GM21717 (cell line): Measurements from ENCODE around the gene ARID5A.

Experiments used
- ATAC-seq: cut with Tn5 transposase; IDR thresholded peaks from one replicate; pipeline ENCODE4 v1.9.1; 2021; ENCODE audit warnings: mild to moderate bottlenecking, moderate library complexity; ENCODE audit not compliant: unreplicated experiment

The ARID5A gene

GRCh38 chr2:96527286-96528005, 9.1 kb upstream of the ARID5A start:
- ATAC-seq = no peak

- ATAC-seq = peak; percentile 20
Measured at GRCh38 chr2:96528006-96528699, 8.4 kb upstream of the ARID5A start.

GRCh38 chr2:96528700-96529375, 7.7 kb upstream of the ARID5A start:
- no peak for ATAC-seq

GRCh38 chr2:96529376-96530143, 7.0 kb upstream of the ARID5A start:
- ATAC-seq = no peak

- no peak for ATAC-seq
Measured at GRCh38 chr2:96530144-96530430, 6.5 kb upstream of the ARID5A start.

GRCh38 chr2:96530474-96531357, 5.8 kb upstream of the ARID5A start:
- ATAC-seq = no peak

GRCh38 chr2:96531366-96531765, 5.2 kb upstream of the ARID5A start:
- ATAC-seq = no peak

- ATAC-seq = no peak
Measured at GRCh38 chr2:96531872-96532505, 4.6 kb upstream of the ARID5A start.

- ATAC-seq = no peak
Measured at GRCh38 chr2:96532641-96533291, 3.8 kb upstream of the ARID5A start.

GRCh38 chr2:96533292-96534073, 3.1 kb upstream of the ARID5A start:
- no peak for ATAC-seq

GRCh38 chr2:96534141-96534540, 2.4 kb upstream of the ARID5A start:
- no peak for ATAC-seq

GRCh38 chr2:96534701-96535181, 1.8 kb upstream of the ARID5A start:
- ATAC-seq = no peak

GRCh38 chr2:96535331-96535730, 1.2 kb upstream of the ARID5A start:
- ATAC-seq = no peak

- peak; percentile 53 for ATAC-seq
Measured at GRCh38 chr2:96537066-96537733, 648 bp downstream of the ARID5A start.

GRCh38 chr2:96537734-96538486, 1.4 kb downstream of the ARID5A start:
- no peak for ATAC-seq

- no peak for ATAC-seq
Measured at GRCh38 chr2:96538487-96539214, 2.1 kb downstream of the ARID5A start.
